GM21717 (cell line): ENCODE data around the gene PIR.

ENCODE experiments used
- ATAC-seq: cut with Tn5 transposase; IDR thresholded peaks from one replicate; pipeline ENCODE4 v1.9.1; 2021; ENCODE audit warnings: mild to moderate bottlenecking, moderate library complexity; ENCODE audit not compliant: unreplicated experiment

PIR gene

GRCh38 chrX:15493118-15493962 is at the start of gene PIR:
Gene PIR (minus strand): TSS chrX:15493333. CDS start chrX:15491257, 2,076 bp downstream.
- peak; percentile 97 for ATAC-seq

DNA sequence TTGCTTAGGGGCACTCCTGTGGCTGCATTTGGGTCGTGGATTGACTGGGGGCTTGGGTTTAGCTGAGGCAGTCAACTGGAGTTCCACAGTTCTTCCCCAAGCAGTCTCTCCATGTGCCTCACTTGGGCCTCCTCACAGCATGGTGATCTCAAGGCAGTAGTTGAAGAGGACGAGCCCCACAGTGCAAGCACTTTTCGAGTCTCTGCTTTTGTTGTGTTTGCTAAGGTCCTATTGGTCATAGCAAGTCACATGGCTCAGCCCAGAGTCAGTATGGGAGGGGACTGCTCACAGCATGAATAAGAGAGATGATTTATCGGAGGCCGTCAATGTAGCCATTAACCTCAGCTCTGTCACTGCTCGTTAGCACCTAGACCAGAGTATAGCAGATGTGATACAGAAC is 37.2 kb upstream of the PIR start:
- no peak for ATAC-seq

DNA sequence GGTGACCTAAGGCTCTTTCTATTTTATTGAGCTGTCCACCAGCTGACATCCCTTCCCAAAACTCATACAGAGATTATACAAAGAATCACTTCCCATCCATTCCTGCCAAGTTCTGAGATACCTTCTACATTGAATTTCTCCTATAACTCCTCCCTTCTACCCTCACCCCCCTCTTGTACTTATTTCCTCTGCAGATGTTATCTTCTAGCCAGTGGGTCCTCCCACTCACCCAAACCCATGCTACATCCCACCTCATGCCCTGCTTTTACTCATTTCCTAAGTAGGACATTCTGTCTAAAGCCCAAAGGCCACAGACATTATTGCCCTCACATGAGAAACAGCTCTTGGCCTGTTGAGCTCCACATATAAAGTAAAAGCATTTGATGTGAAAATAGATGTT is 36.0 kb upstream of the PIR start:
- no peak for ATAC-seq

- no peak for ATAC-seq
These were observed 32.7 kb upstream of the PIR start for GRCh38 chrX:15525664-15526416.

DNA sequence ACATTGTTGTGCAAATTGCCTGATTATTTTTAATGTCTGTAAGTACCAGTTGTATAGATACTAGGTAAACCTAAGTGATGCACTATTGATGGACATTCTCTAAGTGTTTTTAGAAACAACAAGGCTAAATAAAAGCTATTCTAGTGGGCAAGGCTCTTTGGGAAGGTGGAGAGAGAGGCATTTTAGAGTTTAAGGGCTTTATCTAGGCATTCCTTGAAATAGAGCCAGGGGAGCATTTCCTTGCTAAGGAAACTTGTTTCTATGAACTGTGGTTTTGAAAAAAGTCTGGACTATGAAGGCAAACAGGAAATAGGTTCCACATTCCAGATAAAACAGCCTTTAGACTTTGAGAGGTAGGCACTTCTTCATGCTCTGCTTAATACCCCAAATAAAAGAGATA is 31.3 kb upstream of the PIR start:
- ATAC-seq = no peak

- ATAC-seq = no peak
These were observed 30.0 kb upstream of the PIR start for GRCh38 chrX:15523088-15523487.

GRCh38 chrX:15522464-15522863 is 29.3 kb upstream of the PIR start:
- ATAC-seq = no peak

DNA sequence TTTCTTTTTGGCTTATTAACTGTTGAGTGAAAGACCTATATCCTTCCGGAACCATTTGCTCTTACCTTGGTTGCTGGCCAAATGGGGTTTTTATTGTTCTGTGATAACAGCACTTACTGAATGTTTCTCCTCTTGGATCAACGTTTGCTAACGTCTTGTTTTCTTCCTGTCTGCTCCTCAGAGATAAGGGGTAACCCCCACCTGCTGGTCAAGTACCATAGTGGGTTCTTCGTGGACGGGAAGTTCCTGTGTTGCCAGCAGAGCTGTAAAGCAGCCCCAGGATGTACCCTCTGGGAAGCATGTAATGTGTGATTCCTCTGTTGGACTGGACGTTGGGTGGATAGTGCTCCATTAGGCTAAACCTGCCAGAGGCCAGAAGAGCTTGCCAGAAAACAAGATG is 22.8 kb upstream of the PIR start:
- no peak for ATAC-seq

- no peak for ATAC-seq
These were observed 21.1 kb upstream of the PIR start for GRCh38 chrX:15514279-15514678.

DNA sequence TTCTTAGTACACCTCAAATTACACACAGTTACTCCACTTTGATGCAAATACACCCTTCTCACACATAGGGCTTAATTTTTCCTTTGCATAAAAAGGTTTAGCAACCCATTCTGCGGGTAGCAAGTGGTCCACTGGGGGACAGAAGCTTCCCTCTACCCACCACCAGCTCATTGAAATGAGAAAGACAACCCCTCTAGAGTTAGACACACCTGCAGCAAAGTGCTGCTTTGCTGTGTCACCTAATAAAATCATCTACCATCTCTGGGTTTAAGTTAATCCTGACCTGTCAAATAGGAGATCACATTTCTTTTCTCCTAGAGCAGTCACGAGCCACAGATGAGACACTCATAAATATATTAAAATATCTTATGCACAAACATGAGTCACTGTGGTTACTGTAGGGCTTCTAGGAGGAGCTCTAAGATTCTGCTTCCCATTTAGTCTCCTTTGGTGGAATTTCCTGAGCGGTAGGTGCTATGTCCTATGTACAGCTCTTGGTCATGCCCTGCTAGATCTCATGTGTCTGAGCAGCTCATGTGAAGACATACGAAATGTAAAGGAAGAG is 19.4 kb upstream of the PIR start:
- ATAC-seq = no peak

DNA sequence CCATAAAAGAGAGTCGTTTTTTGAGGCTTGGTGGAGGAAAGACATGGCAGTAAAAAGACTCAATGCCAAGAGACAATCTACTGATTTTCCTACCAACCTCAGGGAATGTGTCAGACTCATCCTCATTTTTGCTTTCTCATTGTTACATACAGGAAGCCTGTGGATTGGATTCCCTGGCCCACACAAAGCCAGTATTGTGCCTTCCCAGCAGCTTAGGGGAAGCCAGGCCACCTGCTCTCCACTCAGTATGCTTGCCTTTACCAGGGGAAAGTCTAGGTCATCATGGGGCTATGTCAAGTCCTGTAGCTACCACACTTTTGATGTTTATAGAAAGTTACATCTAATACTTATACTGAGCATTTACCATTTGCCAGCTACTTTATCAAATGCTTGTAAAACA is 18.4 kb upstream of the PIR start:
- no peak for ATAC-seq

DNA sequence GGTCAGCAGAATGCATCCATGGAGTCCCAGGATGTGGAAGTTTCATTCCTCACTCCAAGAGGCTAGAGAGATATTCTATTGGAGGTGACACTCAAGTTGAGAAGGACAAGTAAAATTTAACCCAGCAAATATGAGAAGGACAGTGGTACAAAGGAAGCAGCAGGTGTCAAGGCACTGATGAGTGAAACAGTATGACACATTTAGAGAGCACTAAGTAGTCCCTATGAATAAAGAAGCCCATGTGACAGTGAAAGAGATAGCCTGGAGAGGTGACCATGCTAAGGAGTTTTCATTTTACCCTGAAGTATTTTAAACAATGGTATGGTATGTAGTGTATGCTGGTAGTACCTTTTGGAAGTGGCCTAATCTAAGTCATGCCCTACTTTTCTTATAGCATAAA is 16.7 kb upstream of the PIR start:
- ATAC-seq = no peak

DNA sequence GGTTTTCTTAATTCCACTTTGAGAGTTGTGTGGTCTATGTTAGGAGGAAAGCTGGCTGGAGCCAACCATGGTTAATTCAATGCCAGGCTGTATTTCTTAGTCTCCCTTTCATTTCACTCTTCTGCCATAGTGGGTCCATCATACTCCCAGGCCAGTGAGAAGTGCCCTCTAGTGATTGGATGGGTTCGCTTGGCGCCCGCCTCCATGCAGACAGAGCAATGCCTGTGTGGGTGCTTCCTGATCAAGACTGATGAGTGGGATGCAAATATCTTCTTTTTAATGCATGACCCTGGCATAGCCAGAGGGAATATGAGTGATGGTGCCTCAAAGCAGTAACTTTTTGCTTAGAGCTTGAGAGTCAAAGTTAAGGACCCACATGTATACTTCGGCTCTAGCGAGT is 13.9 kb upstream of the PIR start:
- no peak for ATAC-seq

DNA sequence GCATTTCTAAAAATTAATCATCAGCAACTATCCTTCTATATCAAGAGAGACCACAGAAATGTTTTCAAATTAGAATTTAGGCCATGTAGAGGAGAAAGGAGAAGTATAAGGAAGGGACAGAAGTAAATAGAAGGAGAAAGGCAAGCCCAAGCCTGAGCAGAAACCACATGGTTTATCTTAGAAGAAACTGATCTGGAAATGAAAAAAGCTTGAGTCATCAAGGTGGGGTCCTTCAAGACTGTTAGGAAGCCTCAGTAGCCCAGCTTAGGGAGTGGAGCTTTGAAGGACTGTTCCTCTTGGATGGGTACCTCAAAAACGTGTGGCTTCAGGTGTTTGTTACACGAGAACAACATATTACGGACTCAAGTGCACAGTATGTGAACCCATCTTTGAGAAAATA is 12.0 kb upstream of the PIR start:
- no peak for ATAC-seq

DNA sequence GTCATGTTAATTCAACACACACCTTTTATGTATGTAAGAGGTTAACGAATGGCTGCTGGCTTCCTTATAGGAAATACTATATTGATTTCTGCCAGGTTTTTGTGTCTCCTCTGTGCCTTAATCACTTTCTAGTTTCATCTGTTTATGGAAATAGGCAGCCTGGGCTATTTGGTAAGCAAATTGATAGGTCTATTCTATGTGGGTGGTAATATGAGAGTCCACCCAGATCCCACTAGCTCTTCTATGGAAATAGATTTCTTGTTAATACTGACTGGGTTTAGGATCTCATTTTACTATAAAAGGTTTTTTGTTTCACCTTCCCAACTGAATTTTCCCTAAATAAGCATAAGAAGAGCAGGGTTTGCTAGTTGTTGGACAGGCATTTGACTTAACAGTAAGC is 11.5 kb upstream of the PIR start:
- ATAC-seq = no peak

DNA sequence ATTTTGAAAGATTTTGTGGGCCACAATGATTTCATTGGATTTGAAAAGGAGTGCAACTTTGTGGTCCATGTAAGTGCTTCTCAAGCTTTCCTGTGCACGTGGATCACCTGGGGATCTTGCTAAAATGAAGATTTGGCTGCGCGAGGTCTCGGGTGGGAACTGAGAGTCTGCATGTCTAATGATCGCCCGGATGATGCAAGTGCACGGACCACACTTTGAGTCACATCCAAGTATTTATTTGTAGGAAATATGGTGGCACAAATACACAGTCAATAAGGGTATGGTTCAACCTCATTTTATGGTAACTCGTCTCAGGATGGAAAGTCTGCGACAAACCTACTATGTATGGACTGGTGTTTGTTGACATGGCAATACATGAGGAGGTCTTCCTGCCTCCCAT is 8.4 kb upstream of the PIR start:
- no peak for ATAC-seq

GRCh38 chrX:15500497-15500966 is 7.4 kb upstream of the PIR start, which contains the start of gene BMX:
Gene BMX (plus strand): TSS chrX:15500807. CDS start chrX:15508354, 7,547 bp downstream.
- ATAC-seq = no peak

GRCh38 chrX:15499976-15500375 is 6.8 kb upstream of the PIR start:
- no peak for ATAC-seq

GRCh38 chrX:15498741-15499140 is 5.6 kb upstream of the PIR start:
- no peak for ATAC-seq

DNA sequence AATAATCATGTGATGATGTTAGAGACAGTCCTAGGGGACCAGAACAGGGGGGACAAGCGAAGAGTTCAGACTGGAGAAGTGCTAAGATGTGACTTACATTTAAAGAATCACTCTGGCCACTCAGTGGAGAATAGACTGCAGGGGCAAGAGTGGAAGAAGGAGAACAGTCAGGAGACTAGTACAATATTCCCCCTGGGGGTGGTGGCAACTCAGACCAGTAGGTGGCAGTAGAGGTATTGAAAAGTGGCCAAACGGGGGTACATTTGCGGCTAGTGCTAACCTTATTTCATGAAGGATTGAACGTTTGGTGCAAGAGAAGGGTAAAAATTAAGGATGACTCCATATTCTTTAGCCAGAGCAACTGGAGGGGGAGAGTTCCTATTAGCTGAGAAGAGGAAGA is 4.7 kb upstream of the PIR start:
- no peak for ATAC-seq

- ATAC-seq = no peak
These were observed 3.7 kb upstream of the PIR start for GRCh38 chrX:15496824-15497223.

DNA sequence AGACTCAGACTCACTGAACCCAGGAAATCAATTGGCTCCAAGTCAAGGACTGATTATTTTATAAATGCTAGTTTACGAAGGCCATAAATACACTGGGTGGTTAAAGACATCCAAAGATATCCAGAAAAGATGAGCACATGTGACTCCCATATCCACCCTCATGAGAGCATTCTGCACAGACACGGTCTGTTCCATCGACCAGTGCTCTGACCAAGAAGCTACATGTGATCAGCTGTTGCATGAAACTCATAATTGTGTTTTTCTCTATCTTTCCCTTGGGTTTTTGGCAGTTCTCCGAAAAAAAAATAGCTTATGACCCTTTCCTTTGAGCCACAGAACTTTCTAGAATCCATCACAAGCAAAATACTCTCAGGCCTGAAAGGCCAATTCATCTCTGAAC is 2.7 kb upstream of the PIR start:
- no peak for ATAC-seq
